ENCODE results near the gene GPBP1L1. TPM values are rescaled to one million over a fixed set of nuclear protein-coding genes. Genes with fewer than 3 reads are reported as not detected.

GPBP1L1 gene
- total and polyA plus RNA-seq, 7 experiments from 2014 or later, result 104 to 180 (median 112) TPM

GRCh38 chr1:45589861-45590260, 96.5 kb downstream of the GPBP1L1 start:
- Histone ChIP-seq H3K9me3 (ENCODE audit: control insufficient read depth in 2 of 3, low read length in 3 of 3) (no peaks in the 10 kb centered on the region), H3K4me3 (ENCODE audit: low read length) (no peak overlapping the region), H3K27me3 (ENCODE audit: control insufficient read depth in 2 of 2, insufficient read depth in 2 of 2, low read length in 2 of 2) (no peaks in the 10 kb centered on the region), H3K4me1 (ENCODE audit: control insufficient read depth in 2 of 2, insufficient read depth in 2 of 2, low read length in 2 of 2) (peaks cover 16 to 18% of the 10 kb centered on the region in 2 donors), H3K36me3 (ENCODE audit: control insufficient read depth in 2 of 3, insufficient read depth in 3 of 3, low read length in 3 of 3) (peaks cover 0 to 22% (median 0%) of the 10 kb centered on the region in 3 experiments), H3K27ac (ENCODE audit: low read depth, low read length) (no peak overlapping the region)
- peaks cover 0 to 1% (median 0%) of the 10 kb centered on the region in 11 donors for H3K9me3 Mint-ChIP-seq
- ATAC-seq (no peak), DNase-seq (no peak)
- H3K27ac Mint-ChIP-seq, result no peak overlapping the region
- ChIA-PET POLR2A (no interaction called here), CTCF (interaction anchor here (0.7 to 1.1 kb wide), 3 partner anchors 20 to 608 kb away, joined by 4 to 5 read pairs (median 4); no protein-coding TSS in a partner anchor)
- no peaks in the 10 kb centered on the region for H3K27me3 Mint-ChIP-seq
- H3K4me1 Mint-ChIP-seq, result peaks cover 16 to 50% (median 39%) of the 10 kb centered on the region in 7 donors
- intact Hi-C loops (cut with micrococcal nuclease), result loop anchor here in 1 of 2 donors (5.0 kb wide), 1 partner anchor 252 kb away; no protein-coding TSS in a partner anchor
- H3K36me3 Mint-ChIP-seq, result peaks cover 0 to 17% (median 3%) of the 10 kb centered on the region in 5 donors
- no peak overlapping the region for H3K4me3 Mint-ChIP-seq

GRCh38 chr1:45586769-45587168, 99.6 kb downstream of the GPBP1L1 start:
- H3K9me3 ChIP-seq (ENCODE audit: control insufficient read depth in 2 of 3, low read length in 3 of 3), result no peaks in the 10 kb centered on the region
- Mint-ChIP-seq H3K4me3 (peak overlapping the region; percentile 75 to 100 (median 94)), H3K36me3 (peaks cover 0 to 9% (median 0%) of the 10 kb centered on the region in 5 donors), H3K9me3 (peaks cover 0 to 10% (median 0%) of the 10 kb centered on the region in 11 donors), H3K27ac (peak overlapping the region; percentile 77 to 98 (median 91)), H3K27me3 (no peaks in the 10 kb centered on the region), H3K4me1 (peaks cover 20 to 52% (median 42%) of the 10 kb centered on the region in 7 donors)
- CTCF ChIA-PET, result no interaction called here
- ATAC-seq (no peak), DNase-seq (no peak)
- POLR2A ChIA-PET, result interaction anchor here (0.6 to 0.9 kb wide), 5 partner anchors 10 to 714 kb away, joined by 3 to 4 read pairs (median 3); no protein-coding TSS in a partner anchor
- intact Hi-C loops (cut with micrococcal nuclease), result loop anchor here in 1 of 2 donors (1.0 to 5.0 kb wide), 2 partner anchors 217 to 256 kb away; partner anchors contain the start of gene MAST2
- peaks cover 0 to 14% (median 0%) of the 10 kb centered on the region in 3 experiments for H3K36me3 ChIP-seq (ENCODE audit: control insufficient read depth in 2 of 3, insufficient read depth in 3 of 3, low read length in 3 of 3)
- no peak overlapping the region for H3K4me3 ChIP-seq (ENCODE audit: low read length)
- peaks cover 16 to 18% of the 10 kb centered on the region in 2 donors for H3K4me1 ChIP-seq (ENCODE audit: control insufficient read depth in 2 of 2, insufficient read depth in 2 of 2, low read length in 2 of 2)
- no peaks in the 10 kb centered on the region for H3K27me3 ChIP-seq (ENCODE audit: control insufficient read depth in 2 of 2, insufficient read depth in 2 of 2, low read length in 2 of 2)
- H3K27ac ChIP-seq (ENCODE audit: low read depth, low read length), result peak overlapping the region; percentile 91

- ATAC-seq (no peak), DNase-seq (no peak)
- H3K36me3 ChIP-seq (ENCODE audit: control insufficient read depth in 2 of 3, insufficient read depth in 3 of 3, low read length in 3 of 3), result peaks cover 0 to 14% (median 0%) of the 10 kb centered on the region in 3 experiments
- CTCF ChIA-PET, result interaction anchor here (1.5 kb wide), 1 partner anchor 100 kb away, joined by 3 read pairs; no protein-coding TSS in a partner anchor
- intact Hi-C loops (cut with micrococcal nuclease), result loop anchor here (1.0 to 5.0 kb wide), 6 partner anchors 218 to 855 kb away; partner anchors contain the start of genes KIF2C (in 1 of the 2), MAST2 (in 1 of the 2), PIK3R3 (in 1 of the 2) and PLK3 (in 1 of the 2)
- Mint-ChIP-seq H3K4me3 (peak overlapping the region; percentile 89 to 100 (median 99)), H3K9me3 (peaks cover 0 to 10% (median 0%) of the 10 kb centered on the region in 11 donors), H3K4me1 (peaks cover 20 to 46% (median 37%) of the 10 kb centered on the region in 7 donors), H3K27ac (peak overlapping the region; percentile 85 to 99 (median 97)), H3K36me3 (peaks cover 0 to 6% (median 0%) of the 10 kb centered on the region in 5 donors), H3K27me3 (no peaks in the 10 kb centered on the region)
- no peaks in the 10 kb centered on the region for H3K27me3 ChIP-seq (ENCODE audit: control insufficient read depth in 2 of 2, insufficient read depth in 2 of 2, low read length in 2 of 2)
- peaks cover 16 to 18% of the 10 kb centered on the region in 2 donors for H3K4me1 ChIP-seq (ENCODE audit: control insufficient read depth in 2 of 2, insufficient read depth in 2 of 2, low read length in 2 of 2)
- H3K4me3 ChIP-seq (ENCODE audit: low read length), result peak overlapping the region; percentile 98
- POLR2A ChIA-PET, result interaction anchor here (0.7 to 4.1 kb wide), 9 partner anchors 13 to 864 kb away, joined by 3 to 33 read pairs (median 3); partner anchors contain the start of genes AKR1A1, CCDC163, GPBP1L1 and MMACHC
- peak overlapping the region; percentile 91 for H3K27ac ChIP-seq (ENCODE audit: low read depth, low read length)
- H3K9me3 ChIP-seq (ENCODE audit: control insufficient read depth in 2 of 3, low read length in 3 of 3), result no peaks in the 10 kb centered on the region
These were observed 100.7 kb downstream of the GPBP1L1 start for GRCh38 chr1:45585496-45586075.

- peaks cover 16 to 18% of the 10 kb centered on the region in 2 donors for H3K4me1 ChIP-seq (ENCODE audit: control insufficient read depth in 2 of 2, insufficient read depth in 2 of 2, low read length in 2 of 2)
- DNase-seq (no peak), ATAC-seq (no peak)
- peak overlapping the region; percentile 89 to 100 (median 99) for H3K4me3 Mint-ChIP-seq
- H3K4me1 Mint-ChIP-seq, result peaks cover 20 to 46% (median 36%) of the 10 kb centered on the region in 7 donors
- H3K36me3 Mint-ChIP-seq, result peaks cover 0 to 6% (median 0%) of the 10 kb centered on the region in 5 donors
- intact Hi-C loops (cut with micrococcal nuclease), result loop anchor here (2.0 to 5.0 kb wide), 5 partner anchors 257 to 854 kb away; partner anchors contain the start of genes KIF2C (in 1 of the 2), PIK3R3 (in 1 of the 2), PLK3 (in 1 of the 2) and RNU5D-1 (in 1 of the 2)
- peak overlapping the region; percentile 91 for H3K27ac ChIP-seq (ENCODE audit: low read depth, low read length)
- ChIA-PET CTCF (interaction anchor here (1.5 kb wide), 1 partner anchor 100 kb away, joined by 3 read pairs; no protein-coding TSS in a partner anchor), POLR2A (interaction anchor here (0.7 to 4.1 kb wide), 12 partner anchors 13 to 863 kb away, joined by 3 to 33 read pairs (median 4); partner anchors contain the start of genes AKR1A1, CCDC163, GPBP1L1 and MMACHC)
- H3K9me3 ChIP-seq (ENCODE audit: control insufficient read depth in 2 of 3, low read length in 3 of 3), result no peaks in the 10 kb centered on the region
- H3K27ac Mint-ChIP-seq, result peak overlapping the region; percentile 85 to 99 (median 97)
- peaks cover 0 to 14% (median 0%) of the 10 kb centered on the region in 3 experiments for H3K36me3 ChIP-seq (ENCODE audit: control insufficient read depth in 2 of 3, insufficient read depth in 3 of 3, low read length in 3 of 3)
- peaks cover 0 to 10% (median 0%) of the 10 kb centered on the region in 11 donors for H3K9me3 Mint-ChIP-seq
- no peaks in the 10 kb centered on the region for H3K27me3 Mint-ChIP-seq
- H3K4me3 ChIP-seq (ENCODE audit: low read length), result peak overlapping the region; percentile 98
- H3K27me3 ChIP-seq (ENCODE audit: control insufficient read depth in 2 of 2, insufficient read depth in 2 of 2, low read length in 2 of 2), result no peaks in the 10 kb centered on the region
These were observed 101.3 kb downstream of the GPBP1L1 start for GRCh38 chr1:45585110-45585426.

- CTCF ChIA-PET, result interaction anchor here (0.7 to 1.5 kb wide), 2 partner anchors 61 to 101 kb away, joined by 3 read pairs; no protein-coding TSS in a partner anchor
- POLR2A ChIA-PET, result interaction anchor here (0.6 to 4.1 kb wide), 15 partner anchors 9 to 863 kb away, joined by 3 to 33 read pairs (median 4); partner anchors contain the start of genes AKR1A1, CCDC163, GPBP1L1 and MMACHC
These were observed 101.8 kb downstream of the GPBP1L1 start for GRCh38 chr1:45584351-45585109.

More at GRCh38 chr1:45584351-45585109, 101.8 kb downstream of the GPBP1L1 start:
- peak overlapping the region; percentile 98 for H3K4me3 ChIP-seq (ENCODE audit: low read length)
- peak overlapping the region; percentile 91 to 99 (median 98) for H3K27ac Mint-ChIP-seq
- H3K4me3 Mint-ChIP-seq, result peak overlapping the region; percentile 89 to 100 (median 99)
- H3K36me3 Mint-ChIP-seq, result peaks cover 0 to 6% (median 0%) of the 10 kb centered on the region in 5 donors
- H3K4me1 ChIP-seq (ENCODE audit: control insufficient read depth in 2 of 2, insufficient read depth in 2 of 2, low read length in 2 of 2), result peaks cover 16 to 18% of the 10 kb centered on the region in 2 donors
- peaks cover 0 to 10% (median 0%) of the 10 kb centered on the region in 11 donors for H3K9me3 Mint-ChIP-seq
- no peaks in the 10 kb centered on the region for H3K27me3 ChIP-seq (ENCODE audit: control insufficient read depth in 2 of 2, insufficient read depth in 2 of 2, low read length in 2 of 2)
- H3K9me3 ChIP-seq (ENCODE audit: control insufficient read depth in 2 of 3, low read length in 3 of 3), result no peaks in the 10 kb centered on the region
- ATAC-seq, result peak; percentile 73
- peak; percentile 77 to 90 (median 87) for DNase-seq
- H3K4me1 Mint-ChIP-seq, result peaks cover 20 to 46% (median 35%) of the 10 kb centered on the region in 7 donors
- intact Hi-C loops (cut with micrococcal nuclease), result loop anchor here (1.0 to 5.0 kb wide), 18 partner anchors 34 to 1612 kb away; partner anchors contain the start of genes AKR1A1 (in 1 of the 2), ATP6V0B (in 1 of the 2), BTBD19 (in 1 of the 2) and CCDC163 (in 1 of the 2)
- peak overlapping the region; percentile 91 for H3K27ac ChIP-seq (ENCODE audit: low read depth, low read length)
- peaks cover 0 to 14% (median 0%) of the 10 kb centered on the region in 3 experiments for H3K36me3 ChIP-seq (ENCODE audit: control insufficient read depth in 2 of 3, insufficient read depth in 3 of 3, low read length in 3 of 3)
- H3K27me3 Mint-ChIP-seq, result no peaks in the 10 kb centered on the region

Data from naive thymus-derived CD4-positive, alpha-beta T cell (primary cell).